Measurements from ENCODE around the gene MTG1.

The MTG1 gene

GRCh38 chr10:133394064-133394663, at the start of gene MTG1:
TSS of gene MTG1 (plus strand) at chr10:133394157. CDS start at chr10:133394221, 64 bp downstream.
- peak; percentile 98 for DNase-seq

- no peak for DNase-seq
Measured at GRCh38 chr10:133344236-133344635, 49.7 kb upstream of the MTG1 start.

- DNase-seq: no peak
Measured at GRCh38 chr10:133346413-133346812, 47.5 kb upstream of the MTG1 start.

- DNase-seq: no peak
Measured at GRCh38 chr10:133347710-133348517, 46.0 kb upstream of the MTG1 start.

- no peak for DNase-seq
Measured at GRCh38 chr10:133349160-133349568, 44.8 kb upstream of the MTG1 start.

- no peak for DNase-seq
Measured at GRCh38 chr10:133349577-133350011, 44.4 kb upstream of the MTG1 start.

- DNase-seq: no peak
Measured at GRCh38 chr10:133350283-133350949, 43.5 kb upstream of the MTG1 start.

- no peak for DNase-seq
Measured at GRCh38 chr10:133350950-133351329, 43.0 kb upstream of the MTG1 start.

GRCh38 chr10:133351408-133352318, 42.3 kb upstream of the MTG1 start:
- DNase-seq: no peak

- no peak for DNase-seq
Measured at GRCh38 chr10:133353202-133353959, 40.6 kb upstream of the MTG1 start.

GRCh38 chr10:133353988-133354605, 39.9 kb upstream of the MTG1 start:
- DNase-seq: no peak

- DNase-seq: no peak
Measured at GRCh38 chr10:133354672-133355240, 39.2 kb upstream of the MTG1 start.

- no peak for DNase-seq
Measured at GRCh38 chr10:133355266-133355665, 38.7 kb upstream of the MTG1 start.

GRCh38 chr10:133355991-133356390, 38.0 kb upstream of the MTG1 start:
- DNase-seq: no peak

GRCh38 chr10:133356549-133357284, 37.2 kb upstream of the MTG1 start:
- no peak for DNase-seq

GRCh38 chr10:133357285-133358161, 36.4 kb upstream of the MTG1 start, which contains the start of gene FUOM:
TSS of gene FUOM (minus strand) at chr10:133358019. CDS start at chr10:133358007, 12 bp downstream.
- peak; percentile 80 for DNase-seq

- DNase-seq: no peak
Measured at GRCh38 chr10:133358162-133358924, 35.6 kb upstream of the MTG1 start.

GRCh38 chr10:133358925-133359310, 35.0 kb upstream of the MTG1 start:
- DNase-seq: no peak
